Neural cell (in vitro differentiated cells): Measurements from ENCODE around the gene CACNA1C.

Experiments
- CTCF ChIP-seq: fragments of 450-650 bp; IDR thresholded peaks from 2 replicates; pipeline ENCODE4 v1.5.1; 2014; ENCODE audit warnings: antibody characterized with exemption, mild to moderate bottlenecking, moderate library complexity; ENCODE audit not compliant: poor library complexity, severe bottlenecking
- EP300 ChIP-seq: fragments of 450-650 bp; conservative IDR thresholded peaks from 2 replicates; pipeline ENCODE4 v1.6.1; 2014; ENCODE audit warnings: antibody characterized with exemption, mild to moderate bottlenecking, moderate library complexity; ENCODE audit not compliant: poor library complexity, severe bottlenecking
- EZH2 ChIP-seq: fragments of 200-600, 300-800 bp; shearing (Covaris generic), sonication (generic); IDR thresholded peaks from 2 replicates; pipeline ENCODE4 v1.6.1; 2014; ENCODE audit warnings: antibody characterized with exemption, low read length, borderline replicate concordance, mild to moderate bottlenecking; ENCODE audit not compliant: insufficient read depth, poor library complexity, severe bottlenecking
- MXI1 ChIP-seq: fragments of 450-650 bp; conservative IDR thresholded peaks from 2 replicates; pipeline ENCODE4 v1.6.1; 2014; ENCODE audit warnings: antibody characterized with exemption, mild to moderate bottlenecking; ENCODE audit not compliant: poor library complexity, severe bottlenecking
- POLR2AphosphoS5 ChIP-seq: IDR thresholded peaks from 2 replicates; pipeline ENCODE4 v1.6.1; 2012
- RAD21 ChIP-seq: fragments of 450-650 bp; conservative IDR thresholded peaks from 2 replicates; pipeline ENCODE4 v1.6.1; 2014; ENCODE audit warnings: antibody characterized with exemption, mild to moderate bottlenecking, moderate library complexity
- REST ChIP-seq: IDR thresholded peaks from 2 replicates; pipeline ENCODE4 v1.6.1; 2012; ENCODE audit warnings: borderline replicate concordance
- SMC3 ChIP-seq: fragments of 450-650 bp; conservative IDR thresholded peaks from 2 replicates; pipeline ENCODE4 v1.6.1; 2014; ENCODE audit warnings: antibody characterized with exemption, mild to moderate bottlenecking, moderate library complexity; ENCODE audit not compliant: poor library complexity
- TAF1 ChIP-seq: IDR thresholded peaks from 2 replicates; pipeline ENCODE4 v1.6.1; 2012; ENCODE audit warnings: low read depth

- TF ChIP-seq RAD21 (no peak), EP300 (no peak), CTCF (no peak), POLR2AphosphoS5 (no peak), EZH2 (no peak), REST (no peak), SMC3 (no peak), TAF1 (no peak), MXI1 (no peak)
These were observed 49.1 kb upstream of the CACNA1C start for GRCh38 chr12:2003676-2004112.
